NT2/D1 (cell line): Measurements from ENCODE around the gene PACSIN2.
"Not testable (repeated sequence)": the region's sequence is repeated elsewhere in the genome, so short reads cannot be mapped to it uniquely, and the experiment has no call there.

ENCODE experiments used
- DNase-seq: peaks from one replicate; pipeline ENCODE4 v3.0.0-alpha.2; 2011; ENCODE audit warnings: low read depth, low spot score
- H3K27me3 ChIP-seq: 2 replicates; pipeline ENCODE4 v1.6.0; 2011; ENCODE audit warnings: mild to moderate bottlenecking; ENCODE audit not compliant: insufficient read length, insufficient read depth
- H3K36me3 ChIP-seq: 2 replicates; pipeline ENCODE4 v1.6.1; 2011; ENCODE audit warnings: mild to moderate bottlenecking, low read length, mixed read lengths; ENCODE audit not compliant: insufficient read depth, insufficient read length
- H3K4me1 ChIP-seq: 2 replicates; pipeline ENCODE4 v1.5.1; 2011; ENCODE audit not compliant: insufficient read depth, insufficient read length
- H3K4me3 ChIP-seq: 2 replicates; pipeline ENCODE4 v1.5.1; 2011; ENCODE audit warnings: low read depth; ENCODE audit not compliant: insufficient read length
- H3K9ac ChIP-seq: 2 replicates; pipeline ENCODE4 v1.6.0; 2011; ENCODE audit warnings: low read depth; ENCODE audit not compliant: insufficient read length
- H3K9me3 ChIP-seq: 2 replicates; pipeline ENCODE4 v1.5.1; 2011; ENCODE audit warnings: mild to moderate bottlenecking, low read length; ENCODE audit not compliant: insufficient read depth
- SUZ12 ChIP-seq: IDR thresholded peaks from 2 replicates; pipeline ENCODE4 v1.6.1; 2011; ENCODE audit not compliant: insufficient read length, insufficient read depth; ENCODE audit errors: extremely low read depth
- YY1 ChIP-seq: IDR thresholded peaks from 2 replicates; pipeline ENCODE4 v1.6.1; 2011; ENCODE audit not compliant: insufficient read length, insufficient read depth
- ZNF274 ChIP-seq: IDR thresholded peaks from 2 replicates; pipeline ENCODE4 v1.6.1; 2011; ENCODE audit warnings: mild to moderate bottlenecking, low read depth, low read length

Gene PACSIN2

DNA sequence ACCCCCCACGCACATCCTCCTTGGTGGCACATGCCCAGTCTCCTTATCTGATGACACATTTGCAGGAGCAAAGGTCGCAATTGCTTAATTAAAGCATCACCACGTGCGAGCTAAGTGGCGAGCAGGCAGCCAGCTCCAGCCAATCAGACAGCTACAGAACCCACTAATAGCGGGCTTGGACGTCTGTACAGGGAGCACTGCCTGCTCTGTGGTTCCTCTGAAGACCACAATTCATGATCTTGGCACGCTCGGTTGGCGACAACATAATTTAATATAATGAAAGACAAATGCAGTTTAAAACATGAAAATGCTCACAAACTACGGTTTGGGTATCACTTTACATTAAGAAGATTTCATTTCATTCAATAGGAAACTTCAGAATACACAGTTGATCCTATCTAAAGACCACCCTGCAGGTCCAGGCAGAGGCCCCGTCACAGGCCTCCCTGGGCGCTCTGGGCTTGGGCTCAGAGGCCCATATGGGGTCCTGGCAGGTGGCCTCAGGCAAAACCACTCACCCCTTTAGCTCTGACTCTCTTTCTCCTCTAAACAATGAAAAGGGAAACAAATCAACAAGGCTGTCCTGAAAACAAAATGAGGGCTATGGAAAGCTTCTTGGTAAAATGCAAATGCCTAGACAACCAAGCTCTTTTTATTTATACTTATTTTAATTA is 10.4 kb downstream of the PACSIN2 start:
- no peaks in the 10 kb centered on the region for H3K27me3 ChIP-seq
- no peaks in the 10 kb centered on the region for H3K36me3 ChIP-seq
- H3K9ac ChIP-seq: no peak overlapping the region
- TF ChIP-seq YY1: no peak
- TF ChIP-seq SUZ12: no peak
- no peak for TF ChIP-seq ZNF274
- no peak for DNase-seq
- no peak overlapping the region for H3K4me3 ChIP-seq
- H3K4me1 ChIP-seq: peaks cover 12% of the 10 kb centered on the region
- no peaks in the 10 kb centered on the region for H3K9me3 ChIP-seq

DNA sequence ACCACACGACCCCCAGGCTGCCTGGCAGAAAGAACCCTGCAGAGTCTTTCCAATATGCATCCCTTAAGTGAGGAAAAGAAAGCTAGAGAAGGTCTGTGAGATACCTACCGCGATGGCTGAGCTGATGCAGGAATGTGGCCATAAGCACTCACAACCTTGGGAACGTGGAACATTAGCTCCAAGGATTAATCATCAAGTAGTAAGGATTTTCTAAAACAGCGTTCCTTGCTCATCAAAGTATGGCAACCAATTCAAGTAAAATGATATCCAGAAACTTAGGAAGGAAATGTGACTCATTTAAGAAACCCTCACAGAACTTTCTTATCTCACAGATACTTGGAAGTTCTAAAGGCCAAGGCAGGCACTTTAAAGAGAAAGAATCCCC is 12.8 kb downstream of the PACSIN2 start:
- H3K9ac ChIP-seq: no peak overlapping the region
- DNase-seq: peak; percentile 43
- no peaks in the 10 kb centered on the region for H3K27me3 ChIP-seq
- peaks cover 12% of the 10 kb centered on the region for H3K4me1 ChIP-seq
- no peak overlapping the region for H3K4me3 ChIP-seq
- no peaks in the 10 kb centered on the region for H3K36me3 ChIP-seq
- peaks cover 6% of the 10 kb centered on the region; the same call in 1 of the 2 replicates for H3K9me3 ChIP-seq
- TF ChIP-seq YY1: no peak

DNA sequence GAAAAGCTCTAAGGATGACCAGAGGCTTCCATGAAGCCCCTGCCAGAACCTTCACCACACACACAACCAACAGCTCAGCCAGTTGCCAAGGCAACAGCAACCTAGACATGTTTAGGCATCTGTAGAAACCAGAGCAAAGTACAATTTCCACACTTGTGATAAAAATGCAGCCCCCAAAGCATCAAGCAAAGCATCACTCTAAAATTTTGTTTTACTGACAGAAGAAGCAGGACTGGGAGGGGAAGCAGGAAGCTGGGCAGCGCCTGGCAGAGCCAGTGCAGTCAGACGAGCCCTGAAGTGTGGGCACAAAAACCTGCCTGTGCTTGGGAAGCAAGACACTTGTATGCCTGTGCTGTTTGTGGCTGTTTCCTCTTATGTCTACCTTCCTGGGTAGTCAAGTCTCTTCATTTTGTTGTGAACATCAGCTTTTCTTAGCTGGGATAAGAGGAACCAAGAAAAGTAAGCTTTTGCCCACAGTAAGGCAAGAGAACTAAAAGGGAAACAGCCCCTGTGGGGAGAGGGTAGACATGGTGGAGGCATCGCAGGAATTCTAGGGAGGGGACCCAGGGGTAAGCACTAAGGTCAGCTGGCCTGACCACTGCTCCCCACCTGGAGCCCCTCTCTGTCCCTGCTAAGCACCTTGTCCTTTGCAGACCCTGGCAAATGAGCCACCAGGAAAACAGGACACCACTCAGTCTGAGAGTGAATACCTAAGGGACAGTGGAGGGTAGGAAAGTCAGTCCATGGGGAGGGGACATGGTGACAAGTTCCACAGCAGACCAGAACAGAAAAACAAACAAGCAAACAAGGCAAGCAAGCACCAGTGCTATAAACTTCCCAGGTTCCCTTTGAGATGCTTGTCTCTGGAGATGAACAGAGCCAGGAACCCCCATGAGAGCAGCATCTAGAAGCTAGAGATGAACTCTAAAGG is 13.4 kb downstream of the PACSIN2 start:
- Histone ChIP-seq H3K36me3 (no peaks in the 10 kb centered on the region), H3K9me3 (peaks cover 6% of the 10 kb centered on the region; the same call in 1 of the 2 replicates), H3K4me1 (peaks cover 13% of the 10 kb centered on the region), H3K4me3 (no peak overlapping the region), H3K9ac (peak overlapping the region; percentile 1), H3K27me3 (no peaks in the 10 kb centered on the region)
- DNase-seq: no peak
- TF ChIP-seq SUZ12: no peak
- TF ChIP-seq ZNF274: no peak
- TF ChIP-seq YY1: no peak

DNA sequence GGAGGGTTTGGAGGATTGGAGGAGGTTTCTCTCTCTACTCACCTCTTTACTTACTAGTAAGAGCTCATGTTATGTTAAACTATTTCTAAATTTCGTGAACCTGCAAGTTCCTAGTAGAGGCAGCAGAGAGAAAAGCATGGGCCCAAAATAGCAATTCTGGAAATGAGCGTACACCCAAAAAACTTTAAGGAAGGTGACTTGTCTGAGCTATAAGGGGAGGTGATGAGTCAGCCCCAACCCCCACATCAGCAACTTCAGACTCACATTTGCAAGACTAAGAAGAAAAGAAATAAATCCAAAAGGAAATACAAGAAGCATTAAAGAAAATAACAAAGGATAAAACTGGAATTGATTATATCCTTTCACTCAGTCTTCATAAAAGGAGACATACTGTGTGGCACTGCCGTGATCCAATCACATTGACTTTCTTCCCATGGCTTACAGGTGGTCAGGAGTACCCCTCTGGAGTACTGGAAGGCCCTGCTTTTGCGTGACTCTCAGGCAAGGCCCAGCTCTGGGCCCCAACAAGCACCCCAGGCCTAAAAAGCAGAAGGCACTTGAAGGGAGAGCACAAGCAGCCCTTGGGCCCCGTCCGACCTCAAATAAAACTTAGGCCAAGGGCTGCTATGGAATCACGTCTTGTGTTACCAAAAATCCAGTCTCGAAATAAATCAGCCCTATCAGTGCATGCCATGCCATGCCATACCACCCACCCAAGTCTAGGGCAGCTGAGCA is 14.3 kb downstream of the PACSIN2 start:
- Histone ChIP-seq H3K27me3 (no peaks in the 10 kb centered on the region), H3K4me3 (no peak overlapping the region), H3K4me1 (peaks cover 13% of the 10 kb centered on the region), H3K9me3 (peaks cover 6% of the 10 kb centered on the region; the same call in 1 of the 2 replicates), H3K9ac (peak overlapping the region; percentile 50), H3K36me3 (no peaks in the 10 kb centered on the region)
- TF ChIP-seq YY1 (no peak), ZNF274 (no peak), SUZ12 (no peak)
- DNase-seq: no peak

GRCh38 chr22:42997582-42998090 is 17.3 kb downstream of the PACSIN2 start:
- peaks cover 4% of the 10 kb centered on the region for H3K36me3 ChIP-seq
- peaks cover 6% of the 10 kb centered on the region; the same call in 1 of the 2 replicates for H3K9me3 ChIP-seq
- no peak for TF ChIP-seq ZNF274
- no peak for TF ChIP-seq YY1
- no peak for TF ChIP-seq SUZ12
- H3K9ac ChIP-seq: no peak overlapping the region
- no peak for DNase-seq
- no peak overlapping the region for H3K4me3 ChIP-seq
- peaks cover 11% of the 10 kb centered on the region for H3K4me1 ChIP-seq
- no peaks in the 10 kb centered on the region for H3K27me3 ChIP-seq

- peaks cover 4% of the 10 kb centered on the region for H3K36me3 ChIP-seq
- H3K9me3 ChIP-seq: peaks cover 6% of the 10 kb centered on the region; the same call in 1 of the 2 replicates
- TF ChIP-seq SUZ12 (no peak), ZNF274 (no peak), YY1 (no peak)
- no peaks in the 10 kb centered on the region for H3K27me3 ChIP-seq
- H3K4me3 ChIP-seq: no peak overlapping the region
- DNase-seq: no peak
- H3K4me1 ChIP-seq: peaks cover 11% of the 10 kb centered on the region
- no peak overlapping the region for H3K9ac ChIP-seq
Observed at GRCh38 chr22:42996646-42997365, 18.1 kb downstream of the PACSIN2 start.

GRCh38 chr22:42995654-42996053 is 19.3 kb downstream of the PACSIN2 start:
- not testable (repeated sequence) for DNase-seq, H3K27me3 ChIP-seq, H3K9me3 ChIP-seq, H3K9ac ChIP-seq, H3K4me1 ChIP-seq, H3K4me3 ChIP-seq, H3K36me3 ChIP-seq
